Glomerular visceral epithelial cell (primary cell): ENCODE results near the gene PROM2.

Experiments used
- DNase-seq: peaks from one replicate; pipeline ENCODE4 v3.0.0-alpha.2; 2016; ENCODE audit errors: extremely low spot score

PROM2 gene

GRCh38 chr2:95306336-95306895 lies 32.2 kb downstream of the PROM2 start:
- no peak for DNase-seq

- no peak for DNase-seq
Observed at GRCh38 chr2:95307036-95307435, 32.8 kb downstream of the PROM2 start.

DNA sequence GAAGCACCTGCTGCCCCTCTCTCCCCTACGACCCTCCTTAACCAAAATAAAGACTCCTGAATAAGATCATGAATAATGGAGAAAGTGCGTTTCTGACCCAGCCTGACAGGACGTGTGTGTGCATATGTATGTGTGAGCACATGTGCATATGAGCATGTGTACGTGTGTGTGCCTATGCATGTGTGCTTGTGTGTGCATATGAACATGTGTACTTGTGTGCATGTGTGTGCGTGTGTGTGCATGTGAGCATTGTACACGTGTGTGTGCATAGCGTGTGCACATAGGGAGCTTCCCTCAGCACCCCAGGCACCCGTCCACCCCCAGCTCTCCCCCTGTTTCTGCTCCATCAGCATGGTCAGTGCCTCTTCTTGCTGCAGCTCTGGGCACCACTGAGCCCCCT lies 33.6 kb downstream of the PROM2 start:
- no peak for DNase-seq

- no peak for DNase-seq
Observed at GRCh38 chr2:95308426-95308990, 34.3 kb downstream of the PROM2 start.

- peak; percentile 51 for DNase-seq
Observed at GRCh38 chr2:95309599-95309998, 35.4 kb downstream of the PROM2 start.

DNA sequence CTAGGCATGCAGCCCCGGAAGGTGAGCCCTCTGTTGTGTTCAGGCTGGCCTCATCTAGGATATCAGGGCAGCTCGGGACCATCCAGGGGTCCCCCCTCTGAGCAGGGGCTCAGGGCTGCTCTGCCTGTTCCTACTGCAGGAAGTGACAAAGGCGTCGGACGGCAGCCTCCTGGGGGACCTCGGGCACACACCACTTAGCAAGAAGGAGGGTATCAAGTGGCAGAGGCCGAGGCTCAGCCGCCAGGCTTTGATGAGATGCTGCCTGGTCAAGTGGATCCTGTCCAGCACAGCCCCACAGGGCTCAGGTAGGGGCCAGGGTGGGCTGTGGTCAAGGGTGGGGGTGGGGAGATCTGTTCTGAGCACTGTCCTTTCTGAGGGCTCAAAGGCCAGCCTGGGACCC lies 36.0 kb downstream of the PROM2 start:
- DNase-seq, result no peak

GRCh38 chr2:95310651-95311050 lies 36.4 kb downstream of the PROM2 start:
- peak; percentile 63 for DNase-seq

- no peak for DNase-seq
Observed at GRCh38 chr2:95311815-95312542, 37.7 kb downstream of the PROM2 start.

- DNase-seq, result no peak
Observed at GRCh38 chr2:95312543-95313201, 38.4 kb downstream of the PROM2 start.

DNA sequence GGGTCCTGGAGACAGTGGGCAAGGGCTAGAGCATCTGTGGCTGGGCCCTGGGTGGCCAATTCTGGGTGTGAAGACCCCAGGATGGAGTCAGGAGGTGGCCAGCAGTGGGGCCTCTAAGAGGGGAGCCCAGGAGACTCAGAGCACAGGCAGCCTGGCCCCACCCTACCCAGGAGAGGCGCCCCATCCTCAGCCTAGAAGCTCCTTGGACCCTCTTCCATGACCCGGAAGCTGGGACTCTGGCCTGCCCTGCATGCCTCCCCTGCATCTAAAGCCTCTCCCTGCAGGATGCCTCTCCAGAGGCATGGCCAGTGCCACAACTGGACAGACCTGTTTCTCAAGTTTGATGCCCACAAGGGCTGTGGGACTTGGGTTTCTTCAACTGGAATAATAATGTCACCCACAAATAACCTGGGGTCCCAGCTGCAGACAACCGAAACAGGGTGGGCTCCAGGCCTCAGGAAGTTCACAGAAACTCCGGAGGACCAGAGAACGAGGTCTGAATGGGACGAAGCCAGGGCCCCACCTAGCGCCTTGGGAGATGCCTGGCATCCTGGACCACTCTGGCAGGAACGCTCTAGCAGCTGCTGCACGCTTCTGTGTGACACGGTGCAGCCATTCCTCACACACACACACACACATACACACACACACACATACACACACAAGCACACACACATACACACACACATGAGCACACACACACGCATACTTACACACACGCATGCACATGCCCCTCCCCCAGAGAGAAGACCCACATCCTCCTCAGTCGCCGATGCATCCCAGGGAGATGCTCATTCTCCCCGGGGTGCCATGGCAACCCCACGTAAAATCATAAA lies 39.3 kb downstream of the PROM2 start:
- DNase-seq, result no peak

DNA sequence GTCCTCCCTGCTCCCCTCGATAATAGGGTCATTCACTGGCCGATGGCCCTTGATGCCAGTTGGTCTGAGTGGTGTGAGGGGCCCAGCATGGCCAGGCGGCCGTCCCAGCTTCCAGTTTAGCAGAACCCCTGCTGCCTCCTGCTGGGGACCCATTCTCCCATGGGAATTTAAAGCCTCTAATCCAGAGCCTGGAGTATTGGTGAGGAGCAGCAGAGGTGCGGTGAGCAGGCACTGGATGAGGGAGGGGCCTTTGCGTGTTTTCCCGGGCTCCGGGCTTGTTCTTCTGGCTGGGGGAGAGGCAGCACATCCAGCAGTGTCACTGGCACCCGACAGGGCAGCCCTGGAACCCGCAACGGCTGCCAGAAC lies 40.3 kb downstream of the PROM2 start:
- no peak for DNase-seq

DNA sequence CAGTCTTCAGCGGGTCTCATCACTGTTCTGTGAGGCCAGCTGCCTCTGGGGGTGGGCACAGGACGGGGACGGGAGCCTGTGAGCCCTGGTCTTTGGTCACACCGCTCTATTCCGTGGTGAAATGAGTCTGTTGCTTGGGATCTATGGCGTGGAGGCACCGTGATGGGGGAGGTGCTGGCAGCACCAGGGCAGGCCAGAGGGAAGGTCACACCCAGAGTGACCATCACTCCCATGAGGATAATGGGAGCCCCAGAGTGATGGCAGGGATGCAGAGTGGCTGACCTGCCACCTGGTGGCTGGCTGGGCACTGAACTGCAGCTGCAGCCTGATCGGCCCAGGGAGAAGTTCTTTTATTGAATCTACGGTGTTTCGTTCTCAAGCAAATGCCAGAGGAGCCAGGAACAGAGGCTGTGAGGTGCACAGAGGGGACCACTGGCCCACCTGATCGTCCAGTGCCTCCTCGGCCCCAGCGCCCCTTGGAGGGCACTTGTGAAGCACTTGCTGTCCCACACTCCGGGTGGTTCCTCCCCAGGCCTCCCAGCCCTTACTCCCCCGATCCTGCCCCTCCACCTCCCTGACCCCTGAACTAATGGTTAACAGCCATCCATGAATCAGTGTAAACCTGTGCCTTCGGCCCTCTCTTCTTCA lies 40.8 kb downstream of the PROM2 start:
- DNase-seq, result peak; percentile 84

- peak; percentile 99 for DNase-seq
Observed at GRCh38 chr2:95315801-95316411, 41.7 kb downstream of the PROM2 start.

GRCh38 chr2:95316466-95317122 lies 42.3 kb downstream of the PROM2 start:
- DNase-seq, result peak; percentile 83

DNA sequence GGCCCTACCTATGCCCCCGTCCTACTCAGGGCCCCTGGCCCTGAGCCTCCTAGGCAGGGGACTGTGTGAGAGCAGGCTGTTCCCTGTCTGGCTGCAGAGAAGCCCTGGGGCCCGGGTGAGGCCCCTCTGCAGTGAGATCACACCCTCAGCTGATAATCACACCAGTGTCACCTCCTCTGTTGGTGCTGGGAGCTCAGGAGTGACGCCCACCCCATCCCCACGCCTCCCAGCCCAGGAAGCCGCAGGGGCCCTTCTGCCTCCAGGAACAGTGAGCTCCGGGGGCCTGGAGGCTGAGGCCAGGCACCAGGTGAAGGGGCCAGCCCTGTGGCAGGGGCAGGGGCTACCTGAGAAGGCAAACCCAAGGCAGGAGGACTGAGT lies 42.9 kb downstream of the PROM2 start:
- peak; percentile 65 for DNase-seq

- DNase-seq, result no peak
Observed at GRCh38 chr2:95317665-95318425, 43.6 kb downstream of the PROM2 start.

DNA sequence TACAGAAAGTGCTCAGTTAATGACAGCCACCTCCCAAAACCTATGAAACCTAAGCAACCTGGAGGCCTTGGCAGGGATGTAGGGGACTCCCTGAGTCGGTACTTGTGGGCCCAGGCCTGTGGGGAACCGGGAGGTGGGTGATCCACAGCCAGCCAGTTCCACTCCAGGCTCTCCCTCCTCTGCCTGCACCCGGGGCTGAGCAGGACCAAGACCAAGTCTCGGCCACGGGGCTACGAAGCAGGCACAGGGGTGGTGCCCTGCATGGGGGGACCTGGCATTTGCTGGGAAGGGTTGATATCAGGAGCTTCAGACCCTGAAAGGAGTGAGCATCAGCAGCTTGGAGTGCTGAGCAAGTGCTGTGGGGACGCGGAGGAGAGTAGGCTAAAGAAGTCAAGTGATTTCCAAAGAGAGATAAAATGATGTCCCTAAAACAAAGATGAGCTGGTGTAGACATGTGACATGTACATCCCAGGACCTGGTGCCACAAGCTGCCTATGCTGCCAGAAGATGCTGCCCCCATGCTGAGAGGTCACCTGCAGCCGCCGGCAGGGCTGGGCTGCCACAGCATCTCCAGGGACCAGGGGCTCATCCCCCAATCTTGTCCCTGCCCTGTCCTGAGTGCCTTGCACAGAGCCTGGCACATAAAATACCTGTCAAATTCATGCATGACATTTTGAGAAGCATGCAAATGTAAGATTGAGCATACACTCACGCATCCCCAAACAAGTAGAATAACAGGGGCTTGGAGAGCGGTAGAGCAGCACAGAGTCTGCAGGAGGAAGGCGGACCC lies 44.4 kb downstream of the PROM2 start:
- no peak for DNase-seq

DNA sequence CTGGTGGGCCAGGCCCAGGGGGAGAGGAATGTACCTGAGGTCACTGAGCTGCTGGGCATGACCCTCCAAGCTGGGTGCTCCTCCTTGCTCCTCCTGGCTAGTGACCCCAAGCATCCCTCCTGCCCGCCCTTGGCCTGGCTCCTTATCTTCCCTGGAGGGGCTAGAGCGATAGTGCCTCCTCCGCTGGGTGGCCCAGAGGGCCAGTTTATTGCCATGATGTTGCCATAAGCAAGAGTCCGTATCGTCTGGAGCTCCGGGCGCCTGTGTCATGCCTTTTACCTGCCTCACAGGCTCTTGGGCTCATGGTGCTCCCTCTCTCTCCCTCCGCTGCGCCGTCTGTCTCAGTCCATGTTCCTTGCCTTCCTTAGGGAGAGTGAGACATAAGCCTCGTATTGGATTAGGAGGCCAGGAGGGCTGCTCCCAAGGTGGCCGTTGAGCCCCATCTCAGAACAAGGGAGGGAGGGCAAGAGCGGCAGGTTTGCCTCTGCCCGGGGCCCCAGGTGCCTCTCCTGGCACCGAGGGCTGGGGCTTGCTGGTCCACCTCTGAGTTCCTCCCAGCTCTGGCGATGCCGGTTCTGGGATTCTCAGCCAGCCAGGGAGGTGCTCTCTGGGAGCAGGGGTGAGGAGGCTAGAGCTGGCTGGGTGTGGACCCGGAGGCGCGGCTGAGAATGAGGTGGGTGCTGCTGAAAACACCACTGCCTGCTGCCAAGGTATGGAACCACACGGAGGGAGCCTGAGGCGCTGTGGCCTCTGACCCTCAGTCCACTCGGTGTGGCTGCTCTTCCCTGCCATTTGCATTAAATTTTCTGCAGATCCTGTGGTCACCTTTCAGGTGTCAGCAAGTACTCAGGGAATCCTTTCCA lies 45.5 kb downstream of the PROM2 start:
- no peak for DNase-seq
